Epithelial cell of esophagus (primary cell): Measurements from ENCODE around the gene BAZ1B.
"Not testable (repeated sequence)": the region's sequence is repeated elsewhere in the genome, so short reads cannot be mapped to it uniquely, and the experiment has no call there.

Experiments
- DNase-seq: peaks from one replicate; pipeline ENCODE4 v3.0.0; 2010; ENCODE audit warnings: low read depth
- H3K4me3 ChIP-seq: 2 replicates; pipeline ENCODE4 v1.5.1; 2011; ENCODE audit warnings: mild to moderate bottlenecking, low read length, control low read depth
- CTCF ChIP-seq: IDR thresholded peaks from 2 replicates; pipeline ENCODE4 v1.5.1; 2011; ENCODE audit warnings: low read depth, mild to moderate bottlenecking, low read length, control low read depth, inconsistent platforms; ENCODE audit not compliant: insufficient read depth; ENCODE audit errors: missing control alignments

BAZ1B gene

DNA sequence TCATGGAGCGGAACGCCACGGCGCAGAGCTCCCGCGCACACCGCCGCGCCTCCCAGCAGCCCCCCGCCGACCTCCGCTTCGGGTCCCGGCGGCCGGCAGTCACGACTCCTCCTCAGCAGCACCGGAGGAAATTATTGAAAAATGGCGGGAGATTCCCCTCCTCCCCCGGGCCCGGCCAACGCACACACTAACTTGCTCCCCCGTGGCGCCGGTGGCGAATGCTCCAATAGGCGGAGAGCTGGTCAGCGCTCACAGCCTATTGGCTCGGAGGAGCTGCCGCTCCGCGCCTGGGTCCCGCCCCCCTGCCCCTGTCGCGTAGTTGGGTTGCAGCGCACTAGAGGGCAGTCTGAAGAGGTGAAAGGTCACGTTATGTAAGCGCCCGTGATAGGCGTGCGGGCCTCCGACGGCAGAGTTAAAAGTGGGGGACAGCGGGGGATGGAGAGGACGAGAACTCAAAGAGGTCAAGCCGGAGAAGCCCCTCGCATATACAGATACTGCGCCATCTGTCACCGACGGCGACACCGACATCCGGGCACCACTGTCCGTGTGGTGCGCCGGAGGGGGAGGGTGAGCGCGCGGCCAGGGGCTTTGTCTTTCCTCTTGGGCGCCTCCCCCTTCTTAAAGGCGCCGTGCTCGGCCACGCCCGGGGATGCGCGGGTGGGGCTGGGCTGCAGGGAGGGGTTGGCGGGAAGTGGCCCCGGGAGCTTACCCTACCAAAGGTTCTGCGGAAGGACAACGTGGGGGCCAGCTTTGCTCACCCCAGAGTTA lies at the start of gene BAZ1B:
BAZ1B (minus strand) TSS at position 189 of the 768 bp plus-strand sequence. CDS start 360 bp downstream, outside the sequence.
- peak within 1 kb of the TSS; percentile 81 for H3K4me3 ChIP-seq
- TF ChIP-seq CTCF = no peak
- peak; percentile 98 for DNase-seq

DNA sequence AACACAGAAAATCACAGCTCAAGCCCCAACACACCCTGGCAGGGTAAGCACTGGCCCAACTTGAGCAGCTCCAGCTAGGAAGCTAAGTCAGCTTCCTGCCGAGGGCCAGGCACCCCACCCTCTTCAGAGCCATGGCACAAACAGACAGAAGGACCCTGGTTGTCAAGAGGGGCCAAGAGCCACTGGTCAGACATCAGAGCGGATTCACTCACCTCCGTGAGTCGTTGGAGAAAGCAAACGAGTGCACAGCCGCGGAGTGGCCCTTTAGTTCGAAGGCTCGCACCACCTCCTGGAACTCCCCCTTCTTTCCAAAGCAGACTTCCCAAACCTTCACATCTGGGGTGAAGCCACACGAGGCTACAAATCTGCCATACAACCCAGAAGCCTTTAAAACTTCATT lies 48.9 kb upstream of the BAZ1B start:
- no peak for DNase-seq
- TF ChIP-seq CTCF = no peak
- no peak overlapping the region for H3K4me3 ChIP-seq

GRCh38 chr7:73570521-73570920 lies 48.4 kb upstream of the BAZ1B start:
- DNase-seq = no peak
- H3K4me3 ChIP-seq = no peak overlapping the region
- TF ChIP-seq CTCF = no peak

GRCh38 chr7:73569042-73569608 lies 47.0 kb upstream of the BAZ1B start:
- DNase-seq = no peak
- no peak overlapping the region for H3K4me3 ChIP-seq
- no peak for TF ChIP-seq CTCF

GRCh38 chr7:73567846-73568685 lies 46.0 kb upstream of the BAZ1B start:
- H3K4me3 ChIP-seq = no peak overlapping the region
- no peak for TF ChIP-seq CTCF
- no peak for DNase-seq

- no peak for DNase-seq
- no peak for TF ChIP-seq CTCF
- no peak overlapping the region for H3K4me3 ChIP-seq
These were observed 45.0 kb upstream of the BAZ1B start for GRCh38 chr7:73567140-73567539.

DNA sequence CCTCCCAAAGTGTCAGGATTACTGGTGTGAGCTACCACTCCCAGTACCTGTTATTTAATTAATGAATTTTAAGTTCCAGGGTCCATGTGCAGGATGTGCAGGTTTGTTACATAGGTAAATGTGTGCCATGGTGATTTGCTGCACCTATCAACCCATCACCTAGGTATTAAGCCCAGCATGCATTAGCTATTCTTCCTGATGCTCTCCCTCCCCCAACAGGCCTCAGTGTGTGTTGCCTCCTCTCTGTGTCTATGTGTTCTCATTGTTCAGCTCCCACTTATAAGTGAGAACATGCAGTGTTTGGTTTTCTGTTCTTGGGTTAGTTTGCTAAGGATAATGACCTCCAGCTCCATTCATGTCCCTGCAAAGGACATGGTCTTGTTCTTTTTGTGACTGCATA lies 44.3 kb upstream of the BAZ1B start:
- not testable (repeated sequence) for H3K4me3 ChIP-seq

More for the DNA sequence above, 44.3 kb upstream of the BAZ1B start:
- DNase-seq = not testable (repeated sequence)
